ENCODE data around the gene GNAZ. TPM values are rescaled to one million over a fixed set of nuclear protein-coding genes. Genes with fewer than 3 reads are reported as not detected.
A peak's percentile ranks its signal among the peaks of the same experiment; 100 is the strongest.

GNAZ gene
- total RNA-seq, 1 experiment from 2014 or later: 11.9 TPM

DNA sequence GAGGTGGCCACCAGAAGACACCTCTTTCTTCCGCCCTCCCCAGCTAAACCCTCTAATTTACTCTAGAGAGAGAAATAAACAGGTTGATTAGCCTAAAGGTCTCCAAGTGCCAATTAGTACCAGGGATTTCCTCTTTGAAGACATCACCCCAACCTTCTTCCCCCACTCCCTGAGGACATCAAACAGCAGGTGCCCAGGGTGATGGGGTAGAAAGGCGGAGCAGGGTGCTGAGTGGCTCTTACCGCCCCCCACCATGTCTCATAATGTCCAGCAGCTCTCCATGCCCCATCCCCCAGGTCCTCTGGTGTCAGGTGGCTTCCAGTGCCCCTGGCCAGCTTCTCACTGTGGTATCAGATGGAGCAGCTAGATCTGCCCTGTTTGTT is 5.3 kb upstream of the GNAZ start:
- no peaks in the 10 kb centered on the region for H3K27me3 ChIP-seq

GRCh38 chr22:23065495-23066122 is 4.7 kb upstream of the GNAZ start:
- no peaks in the 10 kb centered on the region for H3K9me3 ChIP-seq (replicated peaks)
- H3K36me3 ChIP-seq: no peaks in the 10 kb centered on the region
- DNase-seq: no peak
- H3K27ac ChIP-seq: no peak overlapping the region
- H3K27me3 ChIP-seq: no peaks in the 10 kb centered on the region
- peaks cover 7% of the 10 kb centered on the region; the same call in 1 of the 2 replicates for H3K4me1 ChIP-seq
- no peak overlapping the region for H3K4me3 ChIP-seq

More for the DNA sequence above, 5.3 kb upstream of the GNAZ start:
- no peak for DNase-seq
- no peak overlapping the region for H3K27ac ChIP-seq
- H3K4me3 ChIP-seq: no peak overlapping the region
- peaks cover 7% of the 10 kb centered on the region; the same call in 1 of the 2 replicates for H3K4me1 ChIP-seq
- no peaks in the 10 kb centered on the region for H3K9me3 ChIP-seq (replicated peaks)
- H3K36me3 ChIP-seq: no peaks in the 10 kb centered on the region

GRCh38 chr22:23066200-23067022 is 3.9 kb upstream of the GNAZ start:
- Histone ChIP-seq H3K4me1 (peaks cover 7% of the 10 kb centered on the region; the same call in 1 of the 2 replicates), H3K27me3 (0 out of 2 replicates have a peak, but pooled peaks cover 3% of the 10 kb centered on the region), H3K36me3 (no peaks in the 10 kb centered on the region), H3K9me3 (replicated peaks) (no peaks in the 10 kb centered on the region), H3K27ac (no peak overlapping the region), H3K4me3 (no peak overlapping the region)
- no peak for DNase-seq

- Histone ChIP-seq H3K36me3 (no peaks in the 10 kb centered on the region), H3K27me3 (0 out of 2 replicates have a peak, but pooled peaks cover 3% of the 10 kb centered on the region), H3K4me1 (peaks cover 9% of the 10 kb centered on the region; the same call in 1 of the 2 replicates), H3K4me3 (no peak overlapping the region), H3K27ac (no peak overlapping the region), H3K9me3 (replicated peaks) (no peaks in the 10 kb centered on the region)
- DNase-seq: peak in 1 of 2 experiments; percentile 2
Measured at GRCh38 chr22:23067023-23067650, 3.2 kb upstream of the GNAZ start.

DNA sequence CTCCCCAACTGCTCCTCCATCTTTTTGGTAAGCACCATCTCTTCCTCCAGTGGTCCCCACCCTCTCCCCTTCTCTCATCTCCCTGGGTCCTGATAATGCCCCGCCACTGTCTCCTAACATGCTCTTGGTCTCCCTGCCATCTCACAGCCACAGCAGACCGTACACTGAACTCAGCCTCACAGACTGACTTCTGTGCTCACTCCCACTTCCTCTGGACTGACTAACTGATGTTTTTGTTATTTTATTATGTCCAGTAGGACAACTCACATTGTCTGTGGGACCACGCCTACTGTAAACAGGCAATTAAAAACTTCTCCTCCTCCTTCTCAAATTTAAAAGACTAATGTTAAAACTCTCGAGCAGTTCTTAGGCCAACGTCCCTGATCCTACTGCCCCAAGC is 2.6 kb upstream of the GNAZ start:
- H3K36me3 ChIP-seq: no peaks in the 10 kb centered on the region
- no peak overlapping the region for H3K4me3 ChIP-seq
- H3K9me3 ChIP-seq (replicated peaks): no peaks in the 10 kb centered on the region
- H3K27me3 ChIP-seq: 0 out of 2 replicates have a peak, but pooled peaks cover 3% of the 10 kb centered on the region
- H3K4me1 ChIP-seq: peaks cover 9% of the 10 kb centered on the region; the same call in 1 of the 2 replicates
- DNase-seq: peak in 1 of 2 experiments; percentile 1
- H3K27ac ChIP-seq: no peak overlapping the region

DNA sequence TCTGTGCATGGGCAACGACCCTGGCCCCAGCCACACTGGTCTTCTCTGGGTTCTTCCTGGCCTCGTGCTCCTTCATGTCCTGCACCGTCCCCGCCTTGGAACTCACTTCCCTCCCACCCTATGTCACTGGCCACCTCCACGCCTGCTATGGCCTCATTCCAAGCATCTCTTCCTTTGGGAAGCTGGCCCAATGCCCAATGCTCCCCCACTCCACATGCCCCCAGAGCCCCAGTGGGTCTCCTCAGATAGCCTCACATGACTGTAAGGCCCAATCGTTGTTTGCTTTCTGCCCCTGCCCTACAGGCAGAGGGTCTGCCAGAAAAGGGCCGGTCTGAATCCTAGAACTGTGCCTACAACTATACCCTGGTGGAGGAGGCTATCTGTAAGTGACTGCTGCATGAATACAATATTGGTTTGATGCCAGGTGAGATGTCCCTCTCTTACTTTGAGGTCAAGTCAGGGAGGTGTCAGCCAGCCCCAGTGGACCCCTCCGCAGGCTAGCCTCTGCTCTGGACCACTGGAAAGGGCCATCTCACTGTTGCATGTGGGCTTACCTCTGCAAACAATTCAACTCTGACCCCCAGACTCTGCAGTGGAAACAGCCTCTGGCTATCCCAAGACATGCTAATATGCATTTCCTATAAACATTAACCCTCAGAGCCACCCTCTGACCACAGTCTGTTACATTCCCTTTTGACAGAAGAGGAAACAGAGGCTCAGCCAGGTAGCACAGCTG is 2.1 kb upstream of the GNAZ start:
- peak in 1 of 2 experiments; percentile 1 for DNase-seq
- Histone ChIP-seq H3K27me3 (0 out of 2 replicates have a peak, but pooled peaks cover 3% of the 10 kb centered on the region), H3K27ac (no peak overlapping the region)

DNA sequence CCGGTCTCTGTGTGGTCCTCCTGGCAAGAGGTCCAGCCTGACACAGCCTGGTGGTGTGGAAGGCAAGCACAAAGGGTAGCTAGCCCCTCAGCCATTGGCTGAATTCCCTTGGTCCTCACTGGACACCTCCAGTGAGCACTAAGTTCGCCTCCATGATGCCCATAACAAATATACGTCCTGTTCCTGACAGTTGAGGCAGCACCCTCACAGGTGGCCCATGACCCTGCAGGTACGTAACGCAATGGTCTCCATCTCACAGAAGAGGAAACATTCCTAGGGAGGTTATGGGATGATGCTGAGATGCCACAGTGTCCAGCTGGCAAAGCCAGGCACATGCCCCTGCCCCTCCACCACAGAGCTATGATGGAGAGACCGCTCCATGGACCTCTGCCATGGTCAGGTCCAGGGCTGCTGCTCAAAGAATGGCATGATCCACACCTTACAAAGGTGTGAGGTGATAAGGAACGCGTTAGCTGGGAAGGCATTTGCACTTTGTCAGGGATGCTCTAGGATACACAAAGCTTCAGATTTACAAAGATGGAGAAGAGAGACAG is 1.4 kb upstream of the GNAZ start:
- Histone ChIP-seq H3K4me3 (no peak overlapping the region), H3K27ac (no peak overlapping the region), H3K36me3 (no peaks in the 10 kb centered on the region), H3K27me3 (0 out of 2 replicates have a peak, but pooled peaks cover 3% of the 10 kb centered on the region), H3K4me1 (peaks cover 9% of the 10 kb centered on the region; the same call in 1 of the 2 replicates), H3K9me3 (replicated peaks) (no peaks in the 10 kb centered on the region)
- no peak for DNase-seq

More for the DNA sequence above, 2.1 kb upstream of the GNAZ start:
- Histone ChIP-seq H3K9me3 (replicated peaks) (no peaks in the 10 kb centered on the region), H3K36me3 (no peaks in the 10 kb centered on the region), H3K4me3 (no peak overlapping the region), H3K4me1 (peaks cover 9% of the 10 kb centered on the region; the same call in 1 of the 2 replicates)

DNA sequence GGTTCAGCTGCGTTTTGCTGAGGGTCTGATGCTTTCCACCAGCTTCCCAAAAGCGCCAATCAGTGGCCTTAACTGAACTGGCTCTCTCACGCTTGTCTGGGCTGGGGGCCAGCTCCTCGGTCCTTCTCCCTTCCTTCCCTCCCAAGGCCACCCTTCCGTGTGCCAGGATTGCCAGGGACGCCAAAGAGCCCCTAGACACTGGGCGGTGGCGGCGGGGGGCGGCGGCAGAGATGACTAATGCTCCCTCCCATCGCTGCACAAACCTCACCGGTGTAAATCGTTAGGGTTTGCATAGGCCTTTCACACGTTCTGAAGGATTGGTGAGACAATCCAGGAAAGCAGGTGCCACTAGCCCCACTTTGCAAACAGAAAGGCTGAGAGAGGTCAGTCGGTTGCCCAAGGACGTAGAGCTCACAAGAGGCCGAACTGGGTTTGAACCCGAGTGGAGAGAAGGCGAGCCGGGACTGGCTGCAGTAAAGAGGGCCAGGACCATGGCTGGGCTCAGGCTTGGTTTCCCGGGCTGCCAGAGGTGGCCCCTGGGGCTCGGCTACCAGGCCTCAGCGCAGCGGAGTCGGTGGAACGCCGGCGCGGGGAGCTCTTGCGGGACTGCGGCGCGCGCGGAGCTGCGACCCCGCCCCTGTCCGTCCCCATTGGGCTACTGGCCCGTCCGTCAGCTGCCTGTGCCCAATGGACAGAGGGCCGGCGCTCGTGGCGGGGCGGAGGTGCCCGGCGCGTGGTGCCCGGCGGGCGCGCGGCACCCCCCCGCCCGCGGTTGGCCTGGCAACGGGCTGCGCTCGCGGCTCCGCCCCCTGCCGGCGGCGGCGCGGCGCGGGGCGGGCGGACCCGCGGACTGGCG is 589 bp upstream of the GNAZ start:
- Histone ChIP-seq H3K36me3 (no peaks in the 10 kb centered on the region), H3K27me3 (0 out of 2 replicates have a peak, but pooled peaks cover 3% of the 10 kb centered on the region), H3K9me3 (replicated peaks) (no peaks in the 10 kb centered on the region), H3K4me1 (peaks cover 9% of the 10 kb centered on the region; the same call in 1 of the 2 replicates), H3K27ac (no peak overlapping the region), H3K4me3 (peak overlapping the region; percentile 62)
- peak; percentile 89 to 90 for DNase-seq

DNA sequence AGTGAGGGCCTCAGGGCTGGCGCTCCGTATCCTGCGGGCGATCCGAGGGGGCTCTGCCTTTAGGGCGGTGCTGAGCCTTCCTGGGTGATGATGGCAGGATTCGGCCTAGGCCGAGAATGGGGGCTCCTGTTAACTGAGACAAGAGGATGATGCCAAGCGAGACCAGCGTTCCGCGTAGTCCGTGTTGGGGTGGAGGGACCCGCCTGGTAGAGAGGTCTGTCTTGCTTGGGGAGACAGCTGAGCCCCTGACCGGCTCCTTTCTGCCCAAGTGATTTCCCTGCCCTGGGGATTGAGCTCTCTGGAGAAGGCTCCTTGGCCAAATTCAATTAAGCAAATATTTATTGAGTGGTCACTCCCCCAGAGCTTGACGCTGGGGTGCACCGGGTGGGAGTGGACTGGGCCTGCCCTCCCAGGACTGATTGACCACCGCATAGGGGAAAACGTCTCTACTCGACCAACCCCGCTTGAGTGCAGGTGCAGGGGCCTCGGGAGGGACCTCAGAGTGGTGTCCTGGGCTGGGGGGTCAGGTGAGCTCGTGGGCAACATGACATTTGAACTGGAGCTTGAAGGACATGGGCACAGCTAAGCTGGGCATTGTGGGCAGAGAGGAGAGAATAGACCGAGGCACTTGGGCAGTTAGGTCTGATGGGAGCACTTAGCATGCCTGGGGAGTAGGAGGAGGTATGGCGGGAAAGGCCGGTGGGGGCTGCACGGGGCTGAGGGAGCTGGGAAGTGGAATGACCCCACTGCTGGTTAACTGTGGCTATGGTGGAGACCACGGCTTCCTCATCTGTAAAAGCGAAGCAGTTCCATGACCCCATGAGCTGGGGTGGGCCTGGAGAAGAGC is 1.1 kb downstream of the GNAZ start:
- 0 out of 2 replicates have a peak, but pooled peaks cover 3% of the 10 kb centered on the region for H3K27me3 ChIP-seq
- peaks cover 15% of the 10 kb centered on the region; the same call in 1 of the 2 replicates for H3K4me1 ChIP-seq
- no peak overlapping the region for H3K27ac ChIP-seq
- no peaks in the 10 kb centered on the region for H3K36me3 ChIP-seq
- H3K4me3 ChIP-seq: peak overlapping the region; percentile 81
- peak in 1 of 2 experiments; percentile 27 for DNase-seq
- no peaks in the 10 kb centered on the region for H3K9me3 ChIP-seq (replicated peaks)

GRCh38 chr22:23072077-23072910 is 2.0 kb downstream of the GNAZ start:
- no peaks in the 10 kb centered on the region for H3K9me3 ChIP-seq (replicated peaks)
- H3K36me3 ChIP-seq: no peaks in the 10 kb centered on the region
- H3K27ac ChIP-seq: no peak overlapping the region
- 0 out of 2 replicates have a peak, but pooled peaks cover 3% of the 10 kb centered on the region for H3K27me3 ChIP-seq
- peaks cover 15% of the 10 kb centered on the region; the same call in 1 of the 2 replicates for H3K4me1 ChIP-seq
- no peak overlapping the region for H3K4me3 ChIP-seq
- no peak for DNase-seq

- Histone ChIP-seq H3K9me3 (replicated peaks) (no peaks in the 10 kb centered on the region), H3K4me1 (peaks cover 15% of the 10 kb centered on the region; the same call in 1 of the 2 replicates), H3K27me3 (0 out of 2 replicates have a peak, but pooled peaks cover 3% of the 10 kb centered on the region), H3K36me3 (no peaks in the 10 kb centered on the region), H3K4me3 (no peak overlapping the region), H3K27ac (no peak overlapping the region)
- no peak for DNase-seq
Measured at GRCh38 chr22:23072911-23073491, 2.7 kb downstream of the GNAZ start.
